Tibial nerve (tissue), 4 donors: ENCODE measurements around the gene RARA. TPM values are rescaled to one million over a fixed set of nuclear protein-coding genes. Genes with fewer than 3 reads are reported as not detected.

Experiments used
- DNase-seq, 2 donors: peaks; one replicate each; pipeline ENCODE4 v3.0.0-alpha.2; 2019; ENCODE audit warnings: low spot score in 2 of 2
- H3K27ac ChIP-seq, 4 donors: fragments of 200-600 bp; sonication (generic) in 3 of 4; one replicate each; pipeline ENCODE4 v1.5.1; 2017 to 2019; ENCODE audit warnings: mild to moderate bottlenecking in 1 of 4
- H3K27me3 ChIP-seq, 2 donors: fragments of 200-600 bp; sonication (generic) in 1 of 2; one replicate each; pipeline versions ENCODE4 v1.5.1 to v1.6.0; 2017 to 2019
- H3K36me3 ChIP-seq, 3 donors: fragments of 200-600 bp; sonication (generic); one replicate each; pipeline ENCODE4 v1.5.1; 2018 to 2019
- H3K4me1 ChIP-seq, 4 donors: fragments of 200-600 bp; sonication (generic) in 3 of 4; one replicate each; pipeline ENCODE4 v1.5.1; 2017 to 2019
- H3K4me3 ChIP-seq, 4 donors: fragments of 200-600 bp; sonication (generic) in 3 of 4; one replicate each; pipeline ENCODE4 v1.5.1; 2017 to 2019; ENCODE audit warnings: mild to moderate bottlenecking in 1 of 4, moderate library complexity in 1 of 4
- H3K9me3 ChIP-seq, 4 donors: fragments of 200-600 bp; sonication (generic) in 3 of 4; one replicate each; pipeline ENCODE4 v1.5.1; 2017 to 2019
- EP300 ChIP-seq, 2 donors: sonication (generic); formaldehyde crosslinking; IDR thresholded peaks; one replicate each; pipeline ENCODE4 v1.6.1; 2017; ENCODE audit warnings: antibody characterized with exemption in 2 of 2, mild to moderate bottlenecking in 1 of 2
- POLR2A ChIP-seq, 2 donors: fragments of 450-650 bp; IDR thresholded peaks; one replicate each; pipeline ENCODE4 v1.6.1; 2017; ENCODE audit warnings: antibody characterized with exemption in 2 of 2, mild to moderate bottlenecking in 2 of 2, moderate library complexity in 2 of 2
- WGBS, 2 donors: methylation state at CpG; one replicate each; pipeline ENCODE4 v1.1.5; 2018; 5-methylcytosine and 5-hydroxymethylcytosine counted together
- total RNA-seq, 4 donors: library from RNA; depleted of rRNA; stranded (reverse); fragments of >200 nt; gene quantifications; one replicate each; pipeline ENCODE4 v1.1.0, GENCODE V29; 2016
- TF ChIP-seq, protein P1 (sequence below), 5 experiments: fragments of 200-600 bp in 3 of 5; fragments of 450-650 bp in 2 of 5; sonication (generic) in 3 of 5; IDR thresholded peaks; one replicate each; pipeline ENCODE4 v1.5.1; 2016 to 2019; ENCODE audit warnings: antibody characterized with exemption in 5 of 5, mild to moderate bottlenecking in 3 of 5, moderate library complexity in 2 of 5

Gene RARA
- total RNA-seq, 4 donors from 2014 or later = 28.9 to 58.2 (median 46.4) TPM

DNA sequence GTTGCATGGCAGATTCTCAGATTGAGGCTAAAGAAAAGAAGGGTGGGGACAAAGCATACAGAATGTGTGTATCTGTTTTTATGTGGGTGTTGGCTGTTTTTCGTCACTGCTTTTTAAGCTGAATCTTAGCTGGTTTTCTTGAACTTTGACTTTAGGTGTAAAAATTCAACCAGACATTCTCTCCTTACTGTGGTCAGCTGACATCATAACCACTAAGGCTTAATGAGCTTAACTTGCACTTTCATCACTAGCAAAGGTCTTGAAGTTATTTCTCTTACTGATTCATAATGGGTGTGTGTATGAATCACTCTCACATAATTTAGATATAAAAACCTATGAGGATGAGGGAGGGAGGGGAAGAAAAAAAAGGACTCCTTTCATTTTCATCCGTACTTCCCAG is 25.3 kb upstream of the RARA start:
- 35 to 46% methylated on average over 2 of the region's 2 CpGs for WGBS, 2 donors
- Histone ChIP-seq H3K4me1 (peaks cover 0 to 36% (median 8%) of the 10 kb centered on the region in 4 donors), H3K9me3 (no peaks in the 10 kb centered on the region), H3K4me3 (no peak overlapping the region), H3K36me3 (peaks cover 0 to 40% (median 4%) of the 10 kb centered on the region in 3 donors), H3K27ac (peak overlapping the region; percentile 6 to 82 (median 62)), H3K27me3 (no peaks in the 10 kb centered on the region)
- DNase-seq = no peak
- TF ChIP-seq POLR2A (IDR thresholded peaks at IDR 0.05) (no peak), EP300 (IDR thresholded peaks at IDR 0.05) (no peak)
- TF ChIP-seq, protein P1, sequence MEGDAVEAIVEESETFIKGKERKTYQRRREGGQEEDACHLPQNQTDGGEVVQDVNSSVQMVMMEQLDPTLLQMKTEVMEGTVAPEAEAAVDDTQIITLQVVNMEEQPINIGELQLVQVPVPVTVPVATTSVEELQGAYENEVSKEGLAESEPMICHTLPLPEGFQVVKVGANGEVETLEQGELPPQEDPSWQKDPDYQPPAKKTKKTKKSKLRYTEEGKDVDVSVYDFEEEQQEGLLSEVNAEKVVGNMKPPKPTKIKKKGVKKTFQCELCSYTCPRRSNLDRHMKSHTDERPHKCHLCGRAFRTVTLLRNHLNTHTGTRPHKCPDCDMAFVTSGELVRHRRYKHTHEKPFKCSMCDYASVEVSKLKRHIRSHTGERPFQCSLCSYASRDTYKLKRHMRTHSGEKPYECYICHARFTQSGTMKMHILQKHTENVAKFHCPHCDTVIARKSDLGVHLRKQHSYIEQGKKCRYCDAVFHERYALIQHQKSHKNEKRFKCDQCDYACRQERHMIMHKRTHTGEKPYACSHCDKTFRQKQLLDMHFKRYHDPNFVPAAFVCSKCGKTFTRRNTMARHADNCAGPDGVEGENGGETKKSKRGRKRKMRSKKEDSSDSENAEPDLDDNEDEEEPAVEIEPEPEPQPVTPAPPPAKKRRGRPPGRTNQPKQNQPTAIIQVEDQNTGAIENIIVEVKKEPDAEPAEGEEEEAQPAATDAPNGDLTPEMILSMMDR (IDR thresholded peaks at IDR 0.05) = no peak

DNA sequence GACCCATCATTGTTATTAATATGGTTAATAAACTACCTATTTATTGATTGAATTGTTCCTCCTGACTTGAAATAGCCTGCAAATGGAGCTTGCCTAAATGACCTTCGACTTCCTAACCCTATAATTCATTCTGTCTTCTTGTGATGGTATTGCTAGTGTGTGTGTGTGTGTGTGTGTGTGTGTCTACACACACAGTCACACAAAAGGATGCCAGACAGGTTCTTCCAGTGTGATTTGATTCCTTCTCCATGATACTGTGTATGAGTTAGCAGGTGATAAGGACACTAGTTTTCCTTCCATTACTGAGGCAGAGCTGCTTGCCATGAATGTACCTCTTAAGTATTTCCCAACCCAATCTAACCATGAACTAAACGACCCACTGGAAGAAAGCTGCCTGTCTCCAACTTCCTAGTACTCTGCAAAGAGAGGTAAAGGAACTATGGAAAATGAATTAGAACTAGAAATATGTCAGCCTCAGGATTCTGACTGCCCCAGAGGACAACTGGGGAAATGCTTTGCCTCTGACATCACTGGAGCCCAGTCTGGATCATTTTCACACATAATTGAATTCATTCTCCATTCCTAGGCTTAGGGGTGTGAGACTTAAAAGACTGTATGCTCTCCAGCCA is 24.8 kb upstream of the RARA start:
- Histone ChIP-seq H3K27ac (peak overlapping the region; percentile 6 to 82 (median 62)), H3K36me3 (peaks cover 0 to 35% (median 0%) of the 10 kb centered on the region in 3 donors), H3K4me1 (peaks cover 0 to 39% (median 8%) of the 10 kb centered on the region in 4 donors), H3K4me3 (no peak overlapping the region), H3K27me3 (no peaks in the 10 kb centered on the region), H3K9me3 (no peaks in the 10 kb centered on the region)
- DNase-seq = no peak
- 41 to 45% methylated on average over 2 of the region's 2 CpGs for WGBS, 2 donors
- TF ChIP-seq, protein P1 (IDR thresholded peaks at IDR 0.05) = peak in 1 of 5 experiments; percentile 19
- TF ChIP-seq EP300 (IDR thresholded peaks at IDR 0.05) (no peak), POLR2A (IDR thresholded peaks at IDR 0.05) (no peak)

DNA sequence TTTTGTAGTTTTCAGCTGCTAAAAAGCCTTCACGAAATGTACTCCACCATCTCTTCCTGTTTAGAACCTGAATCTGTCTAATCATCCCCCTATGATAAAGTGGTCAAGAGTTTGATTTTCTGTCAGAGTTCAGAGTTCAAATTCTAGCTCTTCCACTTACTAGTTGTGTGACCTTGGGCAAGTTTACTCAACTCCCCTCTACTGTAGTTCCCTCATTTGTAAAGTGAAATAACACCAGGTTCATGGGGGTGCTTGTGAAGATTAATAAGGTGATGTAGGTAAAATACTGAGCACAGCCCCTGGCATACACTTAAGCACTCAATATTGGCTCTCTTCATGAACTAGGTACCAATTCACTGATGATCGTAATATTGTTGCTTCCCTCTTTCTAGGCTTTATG is 22.5 kb upstream of the RARA start:
- no peak for DNase-seq
- Histone ChIP-seq H3K36me3 (peaks cover 0 to 12% (median 0%) of the 10 kb centered on the region in 3 donors), H3K27ac (no peak overlapping the region), H3K4me3 (no peak overlapping the region), H3K4me1 (peaks cover 0 to 50% (median 8%) of the 10 kb centered on the region in 4 donors), H3K27me3 (no peaks in the 10 kb centered on the region), H3K9me3 (no peaks in the 10 kb centered on the region)
- TF ChIP-seq, protein P1 (IDR thresholded peaks at IDR 0.05) = no peak
- TF ChIP-seq EP300 (IDR thresholded peaks at IDR 0.05) (no peak), POLR2A (IDR thresholded peaks at IDR 0.05) (no peak)
- WGBS, 2 donors = 93 to 98% methylated on average over 2 of the region's 2 CpGs

DNA sequence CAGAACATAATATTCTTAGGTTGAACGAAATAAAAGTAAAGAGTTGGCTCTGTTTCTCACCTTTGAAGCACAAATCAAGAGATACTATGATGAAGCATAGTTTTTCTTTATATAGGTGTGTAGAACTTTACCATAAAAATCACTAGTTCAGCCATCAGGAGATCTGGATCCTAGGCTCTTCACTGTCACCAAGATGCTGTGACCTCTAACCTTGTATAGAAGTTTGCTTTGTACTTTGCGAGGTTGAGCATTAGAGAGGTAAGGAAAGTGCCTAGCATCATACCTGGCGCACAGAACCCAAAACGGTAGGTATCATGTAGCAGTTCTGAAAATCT is 21.9 kb upstream of the RARA start:
- TF ChIP-seq POLR2A (IDR thresholded peaks at IDR 0.05) = no peak
- Histone ChIP-seq H3K4me1 (peaks cover 0 to 50% (median 8%) of the 10 kb centered on the region in 4 donors), H3K27ac (peak overlapping the region in 2 of 4 donors; percentile 40 to 54), H3K4me3 (peak overlapping the region in 1 of 4 donors; percentile 21), H3K36me3 (peaks cover 0 to 5% (median 0%) of the 10 kb centered on the region in 3 donors), H3K27me3 (no peaks in the 10 kb centered on the region), H3K9me3 (no peaks in the 10 kb centered on the region)
- 41% methylated on average over 4 of the region's 4 CpGs for WGBS, 2 donors
- no peak for DNase-seq

DNA sequence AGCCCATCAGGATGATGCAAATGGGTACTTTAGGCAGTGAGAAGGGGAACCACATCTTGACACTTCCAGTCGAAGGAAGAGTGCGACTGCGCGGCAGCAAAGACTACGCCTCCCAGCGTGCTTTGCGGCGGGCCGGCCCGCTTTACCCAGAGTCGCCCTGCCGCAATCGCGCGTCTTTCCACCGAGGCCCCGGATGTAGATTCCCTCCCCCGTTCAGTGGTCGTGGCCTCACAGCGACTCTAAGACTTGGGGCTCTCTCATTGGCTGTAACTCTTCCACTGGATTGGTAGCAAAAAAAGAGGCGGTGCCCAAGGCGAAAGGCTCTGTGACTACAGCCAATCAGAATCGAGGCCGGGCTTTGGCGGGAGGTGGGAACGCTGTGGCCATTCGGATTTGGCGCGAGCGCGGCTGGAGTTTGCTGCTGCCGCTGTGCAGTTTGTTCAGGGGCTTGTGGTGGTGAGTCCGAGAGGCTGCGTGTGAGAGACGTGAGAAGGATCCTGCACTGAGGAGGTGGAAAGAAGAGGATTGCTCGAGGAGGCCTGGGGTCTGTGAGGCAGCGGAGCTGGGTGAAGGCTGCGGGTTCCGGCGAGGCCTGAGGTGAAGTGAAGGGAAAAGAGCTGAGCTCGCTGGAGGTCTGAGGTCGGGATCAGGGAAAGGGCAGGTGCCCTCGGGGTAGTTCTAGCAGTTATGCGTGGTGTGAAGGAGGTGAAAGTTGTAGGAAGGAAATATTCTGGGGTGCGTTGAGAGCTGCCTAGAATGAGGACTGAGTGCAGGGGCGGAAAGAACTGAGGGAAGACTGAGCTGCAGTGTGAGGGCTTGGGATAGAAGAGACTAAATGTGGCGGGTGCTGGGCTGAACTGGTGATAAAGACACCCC is 21.2 kb upstream of the RARA start, which contains the start of gene CDC6:
TSS of gene CDC6 (plus strand) at position 386 of the 876 bp plus-strand sequence. CDS start 1,542 bp downstream, outside the sequence.
- peak within 1 kb of the TSS in 2 of 4 donors; percentile 40 to 54 for H3K27ac ChIP-seq
- H3K36me3 ChIP-seq = no peaks in the 10 kb centered on the region
- peaks cover 0 to 50% (median 8%) of the 10 kb centered on the region in 4 donors for H3K4me1 ChIP-seq
- H3K9me3 ChIP-seq = no peaks in the 10 kb centered on the region
- TF ChIP-seq EP300 (IDR thresholded peaks at IDR 0.05) (peak; percentile 79 to 95), POLR2A (IDR thresholded peaks at IDR 0.05) (peak in 1 of 2 donors; percentile 10)
- TF ChIP-seq, protein P1 (IDR thresholded peaks at IDR 0.05) = peak in 1 of 5 experiments; percentile 25
- H3K27me3 ChIP-seq = no peaks in the 10 kb centered on the region
- H3K4me3 ChIP-seq = peak within 1 kb of the TSS; percentile 25 to 66 (median 40)
- 0% methylated on average over 36 to 47 of the region's 47 CpGs for WGBS, 2 donors
- peak; percentile 96 for DNase-seq
